Endothelial cell (in vitro differentiated cells): ENCODE measurements around the gene ZBTB20. TPM values are rescaled to one million over a fixed set of nuclear protein-coding genes. Genes with fewer than 3 reads are reported as not detected.

Experiments
- DNase-seq: peaks from one replicate; pipeline ENCODE4 v3.0.0; 2021; ENCODE audit warnings: low spot score
- H3K27ac Mint-ChIP-seq: one replicate; pipeline ENCODE4 v1.8.0; 2021; ENCODE audit warnings: mixed read lengths, inconsistent platforms; ENCODE audit not compliant: unreplicated experiment
- H3K27me3 Mint-ChIP-seq: one replicate; pipeline ENCODE4 v1.8.0; 2021; ENCODE audit warnings: mild to moderate bottlenecking, moderate library complexity, mixed read lengths, inconsistent platforms; ENCODE audit not compliant: unreplicated experiment
- H3K36me3 Mint-ChIP-seq: one replicate; pipeline ENCODE4 v1.8.0; 2021; ENCODE audit warnings: mild to moderate bottlenecking, low read depth, mixed read lengths, inconsistent platforms; ENCODE audit not compliant: unreplicated experiment
- H3K4me1 Mint-ChIP-seq: one replicate; pipeline ENCODE4 v1.8.0; 2021; ENCODE audit warnings: mild to moderate bottlenecking, mixed read lengths, inconsistent platforms; ENCODE audit not compliant: unreplicated experiment
- H3K4me3 Mint-ChIP-seq: one replicate; pipeline ENCODE4 v1.8.0; 2021; ENCODE audit warnings: mild to moderate bottlenecking, mixed read lengths, inconsistent platforms; ENCODE audit not compliant: unreplicated experiment
- H3K9me3 Mint-ChIP-seq: one replicate; pipeline ENCODE4 v1.8.0; 2021; ENCODE audit warnings: mixed read lengths, inconsistent platforms; ENCODE audit not compliant: unreplicated experiment
- CTCF ChIP-seq: fragments of 200-600 bp; sonication (generic); IDR thresholded peaks from one replicate; pipeline ENCODE4 v1.5.0; 2021; ENCODE audit warnings: antibody characterized with exemption; ENCODE audit not compliant: unreplicated experiment
- total RNA-seq: library from RNA; stranded (reverse); fragmentation: NEBNext Ultra II Directional; extraction: Animal tissue kit (Norgen Biotek cat#: 25700); gene quantifications from one replicate; pipeline ENCODE4 v1.2.1, GENCODE V29; 2021; ENCODE audit not compliant: unreplicated experiment

The ZBTB20 gene
- total RNA-seq, 1 donor from 2014 or later: 4.2 TPM

DNA sequence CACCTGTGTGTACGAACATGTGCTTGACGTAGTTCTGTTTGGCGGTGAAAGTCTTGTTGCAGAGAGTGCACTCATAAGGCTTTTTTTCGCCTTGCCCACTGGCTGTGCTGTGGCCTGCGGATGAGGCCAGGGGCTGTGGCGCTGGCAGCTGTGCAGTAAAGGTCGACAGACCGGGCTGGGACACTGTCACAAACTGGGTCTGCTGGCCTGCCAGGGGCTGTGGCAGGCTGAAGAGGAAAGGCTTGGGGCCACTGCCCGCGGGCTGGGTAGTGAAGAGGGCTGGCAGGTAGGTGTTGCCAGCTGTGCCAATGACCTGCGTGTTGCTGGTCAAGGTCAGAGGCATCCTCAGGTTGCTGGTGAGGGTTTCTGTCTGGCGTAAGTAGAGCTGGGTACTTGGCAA lies 796.8 kb downstream of the ZBTB20 start:
- no peaks in the 10 kb centered on the region for H3K9me3 Mint-ChIP-seq
- no peak overlapping the region for H3K4me3 Mint-ChIP-seq
- TF ChIP-seq CTCF: no peak
- H3K27me3 Mint-ChIP-seq: no peaks in the 10 kb centered on the region
- H3K27ac Mint-ChIP-seq: no peak overlapping the region
- DNase-seq: no peak
- no peaks in the 10 kb centered on the region for H3K36me3 Mint-ChIP-seq
- H3K4me1 Mint-ChIP-seq: peaks cover 6% of the 10 kb centered on the region

DNA sequence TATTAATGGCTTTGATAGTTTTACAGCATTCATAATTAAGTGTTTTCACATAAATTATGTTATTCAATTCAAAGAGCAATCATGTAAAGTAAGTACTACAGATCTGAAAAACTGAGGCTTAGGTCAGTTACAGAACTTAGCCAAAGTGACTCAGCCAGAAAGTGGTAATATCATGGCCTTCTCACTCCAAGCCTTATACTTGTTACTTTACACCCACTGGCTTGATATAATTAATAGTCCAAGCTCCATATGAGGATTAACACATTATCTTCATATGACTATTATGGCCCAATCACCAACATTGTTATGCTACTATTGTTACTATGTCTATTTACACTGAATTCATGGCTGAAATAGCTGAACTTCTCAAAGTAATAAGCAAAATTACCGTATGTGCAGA lies 802.6 kb downstream of the ZBTB20 start:
- DNase-seq: no peak
- no peak overlapping the region for H3K4me3 Mint-ChIP-seq
- no peaks in the 10 kb centered on the region for H3K27me3 Mint-ChIP-seq
- no peaks in the 10 kb centered on the region for H3K36me3 Mint-ChIP-seq
- no peak for TF ChIP-seq CTCF
- H3K9me3 Mint-ChIP-seq: no peaks in the 10 kb centered on the region
- no peak overlapping the region for H3K27ac Mint-ChIP-seq
- H3K4me1 Mint-ChIP-seq: peaks cover 6% of the 10 kb centered on the region

GRCh38 chr3:114338651-114339357 lies 808.3 kb downstream of the ZBTB20 start:
- Mint-ChIP-seq H3K4me3 (no peak overlapping the region), H3K36me3 (no peaks in the 10 kb centered on the region), H3K27me3 (no peaks in the 10 kb centered on the region), H3K9me3 (no peaks in the 10 kb centered on the region), H3K27ac (no peak overlapping the region), H3K4me1 (peaks cover 20% of the 10 kb centered on the region)
- no peak for TF ChIP-seq CTCF
- DNase-seq: no peak

DNA sequence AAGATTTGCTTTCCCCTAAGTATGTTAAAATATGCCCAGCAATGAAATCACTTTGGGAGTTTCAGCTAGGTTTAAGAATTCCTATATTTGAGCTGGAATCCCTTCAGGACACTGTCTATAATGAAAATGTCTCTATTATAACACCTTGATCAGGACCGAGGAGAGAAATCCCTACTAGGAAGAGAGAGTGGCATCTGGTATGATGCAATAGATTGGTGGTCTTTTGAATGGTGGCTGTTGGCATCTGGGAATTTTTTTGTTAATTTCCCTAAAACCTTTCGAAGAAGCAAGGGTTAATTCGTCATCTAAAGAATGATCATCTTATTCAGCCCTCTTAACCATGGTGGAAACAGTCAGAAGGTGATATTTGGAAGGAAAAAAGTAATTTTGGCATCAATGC lies 810.2 kb downstream of the ZBTB20 start:
- TF ChIP-seq CTCF: no peak
- Mint-ChIP-seq H3K4me1 (peaks cover 35% of the 10 kb centered on the region), H3K27ac (no peak overlapping the region), H3K36me3 (no peaks in the 10 kb centered on the region), H3K4me3 (no peak overlapping the region), H3K27me3 (no peaks in the 10 kb centered on the region), H3K9me3 (no peaks in the 10 kb centered on the region)
- no peak for DNase-seq

DNA sequence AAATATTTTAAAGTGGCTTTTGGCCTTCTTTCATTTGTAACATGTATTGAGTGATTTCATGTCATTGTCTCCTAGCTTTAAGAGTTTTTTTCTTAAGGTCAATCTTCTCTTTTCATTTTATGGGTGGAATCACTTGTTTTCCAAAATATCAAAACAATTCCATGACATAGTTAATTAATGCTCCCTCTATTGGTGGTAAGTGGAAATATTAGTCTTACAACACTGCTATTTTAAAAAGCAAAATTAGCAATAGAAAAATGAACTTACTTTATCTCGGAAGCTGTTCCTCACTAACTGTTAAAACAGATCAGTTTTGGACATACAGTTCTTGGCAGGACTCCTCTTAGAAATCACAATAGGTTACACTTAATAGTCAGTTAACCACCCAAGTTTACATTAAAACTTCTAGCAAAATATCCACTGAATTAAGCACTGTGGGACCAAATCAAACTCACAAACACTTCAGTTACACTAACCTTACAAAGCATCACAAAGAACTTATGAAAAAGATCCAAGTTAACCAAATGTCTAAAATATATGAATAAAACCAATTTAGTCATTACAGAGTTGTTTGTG lies 810.9 kb downstream of the ZBTB20 start:
- no peak overlapping the region for H3K4me3 Mint-ChIP-seq
- H3K4me1 Mint-ChIP-seq: peaks cover 38% of the 10 kb centered on the region
- no peaks in the 10 kb centered on the region for H3K9me3 Mint-ChIP-seq
- H3K27me3 Mint-ChIP-seq: no peaks in the 10 kb centered on the region
- no peaks in the 10 kb centered on the region for H3K36me3 Mint-ChIP-seq
- TF ChIP-seq CTCF: peak; percentile 80
- DNase-seq: no peak
- no peak overlapping the region for H3K27ac Mint-ChIP-seq
